Jurkat, Clone E6-1 (cell line): ENCODE results near the gene IBTK. TPM values are rescaled to one million over a fixed set of nuclear protein-coding genes. Genes with fewer than 3 reads are reported as not detected.
"Not testable (repeated sequence)": the region's sequence is repeated elsewhere in the genome, so short reads cannot be mapped to it uniquely, and the experiment has no call there.

Source experiments
- DNase-seq: peaks from one replicate; pipeline ENCODE4 v3.0.0-alpha.2; 2011; ENCODE audit warnings: low read depth, low spot score
- H3K4me3 ChIP-seq: 2 replicates; pipeline ENCODE4 v1.5.1; 2011; ENCODE audit warnings: mild to moderate bottlenecking, low read length, control low read depth, moderate library complexity
- polyA plus RNA-seq: library from polyadenylated mRNA; unstranded; fragments of >200 nt; gene quantifications from one replicate; pipeline ENCODE4 v1.2.1, GENCODE V29; 2012; ENCODE audit warnings: missing spikeins; ENCODE audit not compliant: insufficient read length, insufficient read depth

IBTK gene, protein sequence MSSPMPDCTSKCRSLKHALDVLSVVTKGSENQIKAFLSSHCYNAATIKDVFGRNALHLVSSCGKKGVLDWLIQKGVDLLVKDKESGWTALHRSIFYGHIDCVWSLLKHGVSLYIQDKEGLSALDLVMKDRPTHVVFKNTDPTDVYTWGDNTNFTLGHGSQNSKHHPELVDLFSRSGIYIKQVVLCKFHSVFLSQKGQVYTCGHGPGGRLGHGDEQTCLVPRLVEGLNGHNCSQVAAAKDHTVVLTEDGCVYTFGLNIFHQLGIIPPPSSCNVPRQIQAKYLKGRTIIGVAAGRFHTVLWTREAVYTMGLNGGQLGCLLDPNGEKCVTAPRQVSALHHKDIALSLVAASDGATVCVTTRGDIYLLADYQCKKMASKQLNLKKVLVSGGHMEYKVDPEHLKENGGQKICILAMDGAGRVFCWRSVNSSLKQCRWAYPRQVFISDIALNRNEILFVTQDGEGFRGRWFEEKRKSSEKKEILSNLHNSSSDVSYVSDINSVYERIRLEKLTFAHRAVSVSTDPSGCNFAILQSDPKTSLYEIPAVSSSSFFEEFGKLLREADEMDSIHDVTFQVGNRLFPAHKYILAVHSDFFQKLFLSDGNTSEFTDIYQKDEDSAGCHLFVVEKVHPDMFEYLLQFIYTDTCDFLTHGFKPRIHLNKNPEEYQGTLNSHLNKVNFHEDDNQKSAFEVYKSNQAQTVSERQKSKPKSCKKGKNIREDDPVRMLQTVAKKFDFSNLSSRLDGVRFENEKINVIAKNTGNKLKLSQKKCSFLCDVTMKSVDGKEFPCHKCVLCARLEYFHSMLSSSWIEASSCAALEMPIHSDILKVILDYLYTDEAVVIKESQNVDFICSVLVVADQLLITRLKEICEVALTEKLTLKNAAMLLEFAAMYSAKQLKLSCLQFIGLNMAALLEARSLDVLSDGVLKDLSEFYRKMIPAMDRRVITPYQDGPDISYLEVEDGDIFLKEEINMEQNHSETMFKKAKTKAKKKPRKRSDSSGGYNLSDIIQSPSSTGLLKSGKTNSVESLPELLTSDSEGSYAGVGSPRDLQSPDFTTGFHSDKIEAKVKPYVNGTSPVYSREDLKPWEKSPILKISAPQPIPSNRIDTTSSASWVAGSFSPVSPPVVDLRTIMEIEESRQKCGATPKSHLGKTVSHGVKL (N-terminal part only)
- polyA plus RNA-seq: 20.2 TPM

GRCh38 chr6:82247505-82248272 is at the start of gene IBTK:
TSS of gene IBTK (minus strand) at chr6:82247744. CDS start at chr6:82240486, 7,258 bp downstream.
- peak within 1 kb of the TSS; percentile 86 for H3K4me3 ChIP-seq
- DNase-seq: peak; percentile 82

- no peak overlapping the region for H3K4me3 ChIP-seq
- DNase-seq: no peak
These were observed 36.3 kb upstream of the IBTK start for GRCh38 chr6:82283771-82284410.

GRCh38 chr6:82281550-82281949 is 34.0 kb upstream of the IBTK start:
- not testable (repeated sequence) for H3K4me3 ChIP-seq, DNase-seq

GRCh38 chr6:82277686-82278085 is 30.1 kb upstream of the IBTK start:
- H3K4me3 ChIP-seq: no peak overlapping the region
- DNase-seq: no peak

- no peak for DNase-seq
- no peak overlapping the region for H3K4me3 ChIP-seq
These were observed 28.1 kb upstream of the IBTK start for GRCh38 chr6:82275686-82276085.

DNA sequence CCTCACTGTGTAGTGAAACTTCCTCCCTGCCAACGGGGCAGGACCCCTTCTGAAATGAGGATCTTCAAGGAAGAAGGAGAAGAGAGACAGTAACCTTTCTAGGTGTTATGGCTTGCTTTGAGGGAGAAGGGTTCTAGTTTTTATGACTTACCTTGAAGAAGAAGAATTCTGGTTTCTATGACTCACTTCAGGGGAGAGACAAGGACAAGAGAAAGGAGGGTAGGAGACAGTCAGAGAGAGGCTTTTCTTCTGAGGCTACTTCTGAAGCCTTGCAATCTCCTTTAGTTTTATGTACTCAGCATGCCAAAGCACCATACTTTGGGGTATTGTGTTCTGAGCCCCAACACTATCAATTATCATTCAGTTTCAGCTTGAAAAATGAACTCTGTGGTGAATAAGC is 25.8 kb upstream of the IBTK start:
- DNase-seq: no peak
- no peak overlapping the region for H3K4me3 ChIP-seq

GRCh38 chr6:82270881-82271635 is 23.5 kb upstream of the IBTK start:
- peak; percentile 35 for DNase-seq
- H3K4me3 ChIP-seq: no peak overlapping the region

DNA sequence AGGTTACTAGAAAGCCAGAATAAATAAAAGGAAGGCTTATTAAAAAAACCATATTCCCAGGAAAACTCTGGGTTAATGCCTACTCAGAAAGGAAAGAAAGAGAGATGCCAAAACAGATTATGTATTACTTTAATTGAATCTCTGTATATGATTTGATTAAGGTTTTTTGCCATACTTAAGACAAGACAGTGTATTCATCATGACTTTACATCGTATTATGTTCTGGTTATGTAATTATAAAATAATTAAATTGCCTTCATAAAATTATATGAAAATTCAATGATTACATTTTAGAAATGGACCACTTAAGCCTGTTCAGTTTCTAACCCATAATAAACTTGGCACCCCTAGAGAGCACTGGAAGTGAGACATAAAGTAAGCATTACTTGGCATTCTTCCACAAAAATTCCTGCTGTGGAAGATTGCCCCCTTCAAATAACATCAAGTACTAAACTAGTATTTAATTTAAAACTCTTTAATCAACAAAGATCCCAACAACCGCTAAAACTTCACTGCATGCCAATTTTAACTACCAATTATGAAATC is 20.8 kb upstream of the IBTK start:
- no peak overlapping the region for H3K4me3 ChIP-seq
- DNase-seq: no peak

- no peak overlapping the region for H3K4me3 ChIP-seq
- DNase-seq: no peak
These were observed 17.3 kb upstream of the IBTK start for GRCh38 chr6:82264824-82265223.

- H3K4me3 ChIP-seq: no peak overlapping the region
These were observed 16.8 kb upstream of the IBTK start for GRCh38 chr6:82264321-82264720.

GRCh38 chr6:82263916-82264315 is 16.4 kb upstream of the IBTK start:
- H3K4me3 ChIP-seq: no peak overlapping the region
- no peak for DNase-seq

More at GRCh38 chr6:82264321-82264720, 16.8 kb upstream of the IBTK start:
- DNase-seq: no peak

GRCh38 chr6:82260997-82261732 is 13.6 kb upstream of the IBTK start:
- DNase-seq: no peak

GRCh38 chr6:82259389-82259788 is 11.8 kb upstream of the IBTK start:
- DNase-seq: no peak
- no peak overlapping the region for H3K4me3 ChIP-seq

More at GRCh38 chr6:82260997-82261732, 13.6 kb upstream of the IBTK start:
- H3K4me3 ChIP-seq: no peak overlapping the region

GRCh38 chr6:82257088-82257774 is 9.7 kb upstream of the IBTK start:
- no peak for DNase-seq

GRCh38 chr6:82254722-82255121 is 7.2 kb upstream of the IBTK start:
- not testable (repeated sequence) for DNase-seq, H3K4me3 ChIP-seq

More at GRCh38 chr6:82257088-82257774, 9.7 kb upstream of the IBTK start:
- H3K4me3 ChIP-seq: no peak overlapping the region

- peak; percentile 29 for DNase-seq
- H3K4me3 ChIP-seq: no peak overlapping the region
These were observed 4.4 kb upstream of the IBTK start for GRCh38 chr6:82251942-82252341.
